Duodenal mucosa (tissue), 2 donors: ENCODE results near the gene RAP1GAP.
"Not testable (repeated sequence)": the region's sequence is repeated elsewhere in the genome, so short reads cannot be mapped to it uniquely, and the experiment has no call there.

Source experiments
- H3K27ac ChIP-seq: one replicate; pipeline ENCODE4 v1.7.0; 2013; ENCODE audit warnings: low read depth, low read length
- H3K27me3 ChIP-seq, 2 donors: one replicate each; pipeline ENCODE4 v1.7.0; 2013; ENCODE audit warnings: low read length in 2 of 2, control low read depth in 1 of 2; ENCODE audit not compliant: insufficient read depth in 2 of 2, control insufficient read depth in 1 of 2
- H3K36me3 ChIP-seq, 2 donors: one replicate each; pipeline ENCODE4 v1.7.0; 2013; ENCODE audit warnings: low read length in 2 of 2, control low read depth in 1 of 2; ENCODE audit not compliant: insufficient read depth in 2 of 2, control insufficient read depth in 1 of 2
- H3K4me1 ChIP-seq, 2 donors: one replicate each; pipeline ENCODE4 v1.7.0; 2013; ENCODE audit warnings: low read length in 2 of 2, control low read depth in 1 of 2; ENCODE audit not compliant: insufficient read depth in 2 of 2, control insufficient read depth in 1 of 2
- H3K4me3 ChIP-seq, 2 donors: one replicate each; pipeline ENCODE4 v1.7.0; 2013; ENCODE audit warnings: low read length in 2 of 2, low read depth in 1 of 2
- H3K9ac ChIP-seq, 2 donors: one replicate each; pipeline ENCODE4 v1.7.0; 2013; ENCODE audit warnings: low read length in 2 of 2, low read depth in 1 of 2
- H3K9me3 ChIP-seq, 2 donors: one replicate each; pipeline ENCODE4 v1.7.0; 2013; ENCODE audit warnings: low read length in 2 of 2, control low read depth in 1 of 2; ENCODE audit not compliant: control insufficient read depth in 1 of 2

The RAP1GAP gene

GRCh38 chr1:21570528-21570875 lies 98.7 kb downstream of the RAP1GAP start:
- no peak overlapping the region for H3K27ac ChIP-seq
- H3K27me3 ChIP-seq: peaks cover 0 to 4% of the 10 kb centered on the region in 2 donors
- no peak overlapping the region for H3K9ac ChIP-seq
- H3K4me1 ChIP-seq: peaks cover 0 to 5% of the 10 kb centered on the region in 2 donors
- H3K4me3 ChIP-seq: no peak overlapping the region
- no peaks in the 10 kb centered on the region for H3K36me3 ChIP-seq
- no peaks in the 10 kb centered on the region for H3K9me3 ChIP-seq

DNA sequence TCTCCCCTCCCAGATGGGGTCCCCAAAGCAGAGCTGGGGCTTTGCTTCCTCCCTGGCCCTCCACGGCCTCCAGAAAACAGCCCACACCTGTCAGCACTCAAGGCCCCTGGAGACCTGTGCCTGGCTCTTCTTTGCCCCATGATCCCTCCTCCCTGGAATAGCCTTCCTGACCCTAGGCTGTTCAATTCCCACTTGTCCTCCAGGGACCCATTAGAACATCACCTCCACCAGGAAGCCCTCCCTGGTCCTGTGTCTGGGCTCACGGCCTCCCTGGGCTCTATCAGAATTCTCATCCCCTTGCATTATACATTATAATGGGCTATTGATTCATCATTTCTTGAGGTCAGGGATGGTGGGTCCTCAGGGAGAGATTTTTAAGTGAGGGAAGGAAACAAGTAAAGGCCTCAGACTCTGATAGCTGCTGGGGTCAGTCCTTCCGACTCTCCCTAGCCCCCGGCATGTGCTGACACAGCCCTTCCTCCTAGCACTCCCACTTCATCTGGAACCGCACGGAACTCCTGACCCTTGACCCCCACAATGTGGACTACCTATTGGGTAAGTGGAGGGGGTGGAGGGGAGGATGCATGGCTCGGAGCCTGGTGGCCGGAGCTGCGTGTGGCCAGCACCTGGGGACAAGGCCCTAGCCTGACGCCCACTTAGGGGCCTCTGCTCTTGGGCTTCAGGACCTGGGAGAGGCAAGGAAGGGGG lies 99.2 kb downstream of the RAP1GAP start:
- H3K4me1 ChIP-seq: peaks cover 0 to 5% of the 10 kb centered on the region in 2 donors
- no peaks in the 10 kb centered on the region for H3K9me3 ChIP-seq
- no peaks in the 10 kb centered on the region for H3K36me3 ChIP-seq
- H3K27ac ChIP-seq: no peak overlapping the region
- H3K9ac ChIP-seq: no peak overlapping the region
- H3K27me3 ChIP-seq: no peaks in the 10 kb centered on the region
- no peak overlapping the region for H3K4me3 ChIP-seq

- no peaks in the 10 kb centered on the region for H3K27me3 ChIP-seq
- H3K9ac ChIP-seq: no peak overlapping the region
- H3K36me3 ChIP-seq: no peaks in the 10 kb centered on the region
- H3K4me1 ChIP-seq: no peaks in the 10 kb centered on the region
- H3K4me3 ChIP-seq: no peak overlapping the region
- no peaks in the 10 kb centered on the region for H3K9me3 ChIP-seq
- H3K27ac ChIP-seq: no peak overlapping the region
Observed at GRCh38 chr1:21568809-21569385, 100.3 kb downstream of the RAP1GAP start.

DNA sequence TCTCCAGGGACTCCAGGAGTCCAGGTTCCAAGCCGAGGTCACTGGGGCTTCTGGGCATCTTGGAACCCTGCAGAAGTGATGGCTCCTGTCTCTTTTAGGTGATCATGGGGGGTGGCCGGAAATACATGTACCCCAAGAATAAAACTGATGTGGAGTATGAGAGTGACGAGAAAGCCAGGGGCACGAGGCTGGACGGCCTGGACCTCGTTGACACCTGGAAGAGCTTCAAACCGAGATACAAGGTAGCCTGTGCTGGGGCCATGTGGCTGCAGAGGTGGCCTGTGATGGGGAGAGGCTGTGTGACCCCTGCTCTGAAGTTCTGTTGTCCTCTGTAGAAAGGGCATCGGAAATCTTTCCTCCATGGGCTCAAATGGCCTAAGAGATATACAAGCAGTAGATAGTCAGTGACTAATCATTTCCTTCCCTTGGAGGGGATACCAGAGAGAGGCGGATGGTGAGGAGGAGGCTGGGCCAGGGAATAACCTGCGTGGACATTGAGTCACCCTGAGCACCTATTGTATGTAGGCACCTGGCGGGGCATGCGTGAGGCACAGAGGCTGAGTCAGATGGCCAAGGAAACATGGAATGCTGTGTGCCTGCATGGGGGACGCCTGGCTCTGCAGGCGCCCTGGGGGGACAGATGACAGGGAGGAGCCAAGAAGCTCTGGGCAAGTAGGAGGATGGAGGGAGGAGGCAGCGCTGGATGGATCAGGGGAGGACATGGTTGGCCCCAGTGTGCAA lies 101.0 kb downstream of the RAP1GAP start:
- Histone ChIP-seq H3K9ac (no peak overlapping the region), H3K9me3 (no peaks in the 10 kb centered on the region), H3K27ac (no peak overlapping the region), H3K4me3 (no peak overlapping the region), H3K4me1 (no peaks in the 10 kb centered on the region), H3K36me3 (no peaks in the 10 kb centered on the region), H3K27me3 (no peaks in the 10 kb centered on the region)

- no peak overlapping the region for H3K9ac ChIP-seq
- no peaks in the 10 kb centered on the region for H3K4me1 ChIP-seq
- no peak overlapping the region for H3K4me3 ChIP-seq
- H3K9me3 ChIP-seq: no peaks in the 10 kb centered on the region
- H3K27ac ChIP-seq: no peak overlapping the region
- H3K36me3 ChIP-seq: no peaks in the 10 kb centered on the region
- no peaks in the 10 kb centered on the region for H3K27me3 ChIP-seq
Observed at GRCh38 chr1:21567241-21568005, 101.7 kb downstream of the RAP1GAP start.

DNA sequence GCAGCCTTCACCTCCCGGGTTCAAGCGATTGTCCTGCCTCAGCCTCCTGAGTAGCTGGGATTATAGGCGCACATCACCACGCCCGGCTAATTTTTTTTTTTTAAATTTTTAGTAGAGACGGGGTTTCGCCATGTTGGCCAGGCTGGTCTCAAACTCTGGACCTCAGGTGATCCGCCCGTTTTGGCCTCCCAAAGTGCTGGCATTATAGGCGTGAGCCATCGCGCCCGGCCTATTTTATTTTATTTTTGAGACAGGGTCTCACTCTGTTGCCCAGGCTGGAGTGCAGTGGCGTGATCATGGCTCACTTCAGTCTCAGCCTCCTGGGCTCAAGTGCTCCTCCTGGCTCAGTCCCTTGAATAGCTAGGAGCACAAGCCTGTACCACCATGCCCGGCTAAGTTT lies 102.8 kb downstream of the RAP1GAP start:
- H3K4me1 ChIP-seq, H3K9ac ChIP-seq, H3K27ac ChIP-seq, H3K4me3 ChIP-seq, H3K27me3 ChIP-seq, H3K9me3 ChIP-seq, H3K36me3 ChIP-seq: not testable (repeated sequence)

GRCh38 chr1:21565285-21565684 lies 103.9 kb downstream of the RAP1GAP start:
- Histone ChIP-seq H3K4me3 (no peak overlapping the region), H3K9me3 (no peaks in the 10 kb centered on the region), H3K4me1 (no peaks in the 10 kb centered on the region), H3K36me3 (no peaks in the 10 kb centered on the region), H3K27ac (no peak overlapping the region), H3K9ac (no peak overlapping the region), H3K27me3 (no peaks in the 10 kb centered on the region)

DNA sequence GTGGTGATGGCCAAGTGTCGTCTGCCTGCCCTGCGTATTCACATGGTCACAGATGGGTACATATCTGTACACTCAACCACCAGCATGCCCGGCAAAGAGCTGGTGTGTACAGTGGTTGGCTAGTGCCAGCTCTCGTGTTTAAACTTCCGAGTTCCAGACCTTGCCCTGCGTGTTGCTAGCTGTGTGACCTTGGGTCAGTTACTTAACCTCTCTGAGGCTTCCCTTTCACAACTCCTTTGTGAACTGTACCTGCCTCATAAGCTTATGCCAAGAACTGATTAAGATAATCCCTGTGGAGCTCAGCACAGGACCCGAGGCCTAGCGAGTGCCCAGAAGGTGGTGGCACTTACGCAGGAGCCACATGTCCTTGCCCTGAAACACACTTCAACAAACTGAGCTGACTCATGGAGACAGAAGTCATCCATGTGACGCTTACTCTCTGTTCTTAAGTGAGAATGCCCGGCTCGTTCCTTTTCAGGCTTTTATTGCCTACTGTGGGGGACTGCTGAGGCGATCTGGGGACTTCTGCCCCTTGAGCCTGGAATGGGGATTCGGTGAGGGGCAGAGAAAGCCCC lies 104.5 kb downstream of the RAP1GAP start:
- Histone ChIP-seq H3K4me1 (no peaks in the 10 kb centered on the region), H3K9me3 (no peaks in the 10 kb centered on the region), H3K27ac (no peak overlapping the region), H3K4me3 (no peak overlapping the region), H3K27me3 (peaks cover 0 to 4% of the 10 kb centered on the region in 2 donors), H3K36me3 (no peaks in the 10 kb centered on the region), H3K9ac (no peak overlapping the region)

DNA sequence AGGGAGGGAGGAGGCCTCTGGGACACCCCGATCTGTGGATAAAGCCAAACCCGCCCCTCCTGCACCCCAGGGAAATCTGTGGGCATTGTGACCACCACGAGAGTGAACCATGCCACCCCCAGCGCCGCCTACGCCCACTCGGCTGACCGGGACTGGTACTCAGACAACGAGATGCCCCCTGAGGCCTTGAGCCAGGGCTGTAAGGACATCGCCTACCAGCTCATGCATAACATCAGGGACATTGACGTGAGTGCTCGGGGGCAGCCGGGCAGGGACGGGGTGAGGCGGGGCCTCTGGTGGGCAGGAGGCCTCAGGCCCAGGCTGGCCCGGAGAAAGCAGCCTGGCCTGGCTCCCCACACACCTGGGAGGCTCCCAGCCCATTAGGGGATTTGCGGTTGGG lies 105.2 kb downstream of the RAP1GAP start:
- Histone ChIP-seq H3K27me3 (peaks cover 0 to 4% of the 10 kb centered on the region in 2 donors), H3K9ac (no peak overlapping the region), H3K4me3 (no peak overlapping the region), H3K4me1 (no peaks in the 10 kb centered on the region), H3K9me3 (no peaks in the 10 kb centered on the region), H3K36me3 (no peaks in the 10 kb centered on the region), H3K27ac (no peak overlapping the region)
